OCI-LY3 (cell line): ENCODE data around the gene BRI3.

ENCODE experiments used
- CTCF ChIP-seq: fragments of 200-600, 300-600 bp; sonication (generic); IDR thresholded peaks from 2 replicates; pipeline ENCODE4 v1.5.1; 2014; ENCODE audit warnings: antibody characterized with exemption, low read length, low read depth
- EZH2phosphoT487 ChIP-seq: fragments of 200-600 bp; shearing (Covaris generic); IDR thresholded peaks from 2 replicates; pipeline ENCODE4 v1.6.1; 2018; ENCODE audit warnings: antibody characterized with exemption, mixed run types, low read depth

- 0 out of 2 replicates have a peak, but pooled peaks have one; percentile 12 for TF ChIP-seq CTCF
- TF ChIP-seq EZH2phosphoT487 = no peak
Measured at GRCh38 chr7:98291717-98292116, 10.2 kb downstream of the BRI3 start.
